ENCODE data around the gene ITGA6. TPM values are rescaled to one million over a fixed set of nuclear protein-coding genes. Genes with fewer than 3 reads are reported as not detected.

Gene ITGA6
- total RNA-seq, 1 experiment from 2014 or later: 78.3 TPM

GRCh38 chr2:172545408-172546075 is 118.2 kb downstream of the ITGA6 start:
- no peaks in the 10 kb centered on the region for H3K23me2 ChIP-seq (ENCODE audit: insufficient read length, low read depth, low read length, poor library complexity, severe bottlenecking)
- Mint-ChIP-seq H3K27ac (no peak overlapping the region), H3K4me1 (peaks cover 20 to 27% of the 10 kb centered on the region in 2 experiments), H3K9me3 (peaks cover 69 to 79% of the 10 kb centered on the region in 2 experiments), H3K4me3 (no peak overlapping the region), H3K27me3 (ENCODE audit: low read depth) (peaks cover 6% of the 10 kb centered on the region), H3K36me3 (ENCODE audit: insufficient read depth in 1 of 3, low read depth in 3 of 3) (peaks cover 70 to 80% (median 70%) of the 10 kb centered on the region in 3 experiments)
- H3K79me2 ChIP-seq (ENCODE audit: insufficient read depth, low read length): no peaks in the 10 kb centered on the region
- H3T11ph ChIP-seq (ENCODE audit: low read length): no peak overlapping the region
- H3K4ac ChIP-seq (ENCODE audit: low read depth, low read length): no peak overlapping the region
- H2AFZ ChIP-seq (ENCODE audit: low read length): no peak overlapping the region
- H3K23ac ChIP-seq (ENCODE audit: insufficient read length, low read depth, low read length): no peak overlapping the region
- H3K4me1 ChIP-seq (ENCODE audit: insufficient read depth, low read length): peaks cover 8% of the 10 kb centered on the region; the same call in 1 of the 2 replicates
- no peak for TF ChIP-seq CTCF (conservative IDR thresholded peaks at IDR 0.05)
- no CpG with 5 or more reads among the region's 2 CpGs for WGBS (ENCODE audit: extremely low coverage, insufficient read length, low lambda C conversion rate)
- no peak overlapping the region for H3K4me2 ChIP-seq (ENCODE audit: insufficient read depth, insufficient read length, low read length)
- H2BK15ac ChIP-seq (ENCODE audit: low read depth, low read length): no peak overlapping the region
- H2BK20ac ChIP-seq (ENCODE audit: low read depth, low read length, poor library complexity, severe bottlenecking): no peak overlapping the region
- no peak overlapping the region for H3K56ac ChIP-seq (ENCODE audit: insufficient read length, low read depth, low read length)
- no peaks in the 10 kb centered on the region for H3K27me3 ChIP-seq (ENCODE audit: insufficient read depth, low read length)
- no peak overlapping the region for H2BK12ac ChIP-seq (ENCODE audit: insufficient read length, low read depth, low read length)
- no peak overlapping the region for H2BK5ac ChIP-seq (ENCODE audit: insufficient read length, low read length)
- no peak overlapping the region for H3K18ac ChIP-seq (ENCODE audit: insufficient read length, low read depth, low read length)
- no peak overlapping the region for H3K27ac ChIP-seq (ENCODE audit: insufficient read length, low read depth, low read length)
- no peak overlapping the region for H2AK5ac ChIP-seq (ENCODE audit: insufficient read length, low read length)
- no peak overlapping the region for H3K9ac ChIP-seq (ENCODE audit: extremely low read depth, insufficient read length, low read length)
- H3K14ac ChIP-seq (ENCODE audit: insufficient read depth, low read length): no peak overlapping the region
- no peak overlapping the region for H4K8ac ChIP-seq (replicated peaks; ENCODE audit: insufficient read length, low read depth, low read length)
- no peak for DNase-seq
- H4K20me1 ChIP-seq (ENCODE audit: control insufficient read depth, insufficient read depth, insufficient read length): no peaks in the 10 kb centered on the region
- no peak overlapping the region for H4K91ac ChIP-seq (ENCODE audit: insufficient read length, low read depth, low read length)
- H4K5ac ChIP-seq (ENCODE audit: insufficient read length, low read depth, low read length): no peak overlapping the region
- H2BK120ac ChIP-seq (ENCODE audit: low read depth, low read length, poor library complexity, severe bottlenecking): no peak overlapping the region
- no peaks in the 10 kb centered on the region for H3K79me1 ChIP-seq (ENCODE audit: insufficient read depth, low read depth, low read length, poor library complexity, severe bottlenecking)
- peaks cover 18% of the 10 kb centered on the region for H3K9me3 ChIP-seq (ENCODE audit: control insufficient read depth, low read depth, low read length)

Data from H9 (cell line).